ENCODE measurements around the gene PIK3CA.
"Not testable (repeated sequence)": the region's sequence is repeated elsewhere in the genome, so short reads cannot be mapped to it uniquely, and the experiment has no call there.

Gene PIK3CA

DNA sequence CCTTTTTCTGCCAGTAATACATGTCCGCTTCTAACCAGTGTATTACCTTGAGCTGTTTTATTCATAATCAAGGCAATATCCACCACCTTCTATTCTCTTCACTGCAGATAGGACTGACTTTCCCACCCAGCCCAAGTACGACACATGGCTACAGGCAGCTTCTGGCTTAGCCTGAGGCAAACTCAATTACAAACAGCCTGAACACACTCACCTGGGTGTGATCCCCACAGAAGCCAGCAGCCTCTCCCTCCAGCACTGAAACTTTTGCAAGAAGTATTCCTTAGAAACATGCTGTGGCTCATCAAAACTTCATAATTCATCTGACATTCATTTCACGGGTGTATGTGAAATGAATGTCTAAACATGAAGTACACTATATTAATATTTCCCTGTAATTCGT lies 116.3 kb downstream of the PIK3CA start:
- TF ChIP-seq EZH2 (IDR thresholded peaks at IDR 0.05): no peak
- TF ChIP-seq FOXP2 (optimal IDR thresholded peaks at IDR 0.05; ENCODE audit: control extremely low read depth, extremely low read length, insufficient read depth): peak; percentile 26
- Histone ChIP-seq H3K27ac (no peak overlapping the region), H3K9me3 (ENCODE audit: low read depth, low read length) (no peaks in the 10 kb centered on the region), H3K9ac (ENCODE audit: insufficient read length) (no peak overlapping the region), H3K36me3 (ENCODE audit: insufficient read depth, low read length) (no peaks in the 10 kb centered on the region), H3K4me3 (0 out of 2 replicates have a peak overlapping the region, but pooled peaks have one; percentile 8)
- DNase-seq (ENCODE audit: low read depth, low spot score): peak; percentile 24

DNA sequence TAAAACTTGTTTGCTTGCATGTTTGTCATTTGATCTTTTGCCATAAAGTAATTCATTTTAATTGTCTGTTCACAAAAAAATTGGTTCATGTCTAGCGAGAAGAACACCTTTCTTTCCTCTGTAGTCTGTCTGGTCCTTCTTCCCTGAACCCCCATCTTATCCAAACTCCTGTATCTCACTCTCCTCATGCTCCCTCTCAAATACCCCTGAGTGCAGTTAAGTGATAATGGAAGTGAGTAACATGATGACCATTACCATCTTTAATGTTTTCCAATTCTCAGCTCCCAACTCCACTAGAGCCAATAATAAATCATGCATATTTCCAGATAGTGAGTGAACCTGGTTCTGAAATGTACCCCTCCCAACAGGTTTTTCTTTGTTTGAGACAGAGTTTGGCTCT lies 116.9 kb downstream of the PIK3CA start:
- no peaks in the 10 kb centered on the region for H3K9me3 ChIP-seq (ENCODE audit: low read depth, low read length)
- H3K4me3 ChIP-seq: no peak overlapping the region
- H3K36me3 ChIP-seq (ENCODE audit: insufficient read depth, low read length): no peaks in the 10 kb centered on the region
- H3K9ac ChIP-seq (ENCODE audit: insufficient read length): no peak overlapping the region
- DNase-seq (ENCODE audit: low read depth, low spot score): no peak
- TF ChIP-seq FOXP2 (optimal IDR thresholded peaks at IDR 0.05; ENCODE audit: control extremely low read depth, extremely low read length, insufficient read depth) (no peak), EZH2 (IDR thresholded peaks at IDR 0.05) (no peak), POLR2AphosphoS5 (IDR thresholded peaks at IDR 0.05; ENCODE audit: borderline replicate concordance, low read depth, low read length) (no peak)
- no peak overlapping the region for H3K27ac ChIP-seq

DNA sequence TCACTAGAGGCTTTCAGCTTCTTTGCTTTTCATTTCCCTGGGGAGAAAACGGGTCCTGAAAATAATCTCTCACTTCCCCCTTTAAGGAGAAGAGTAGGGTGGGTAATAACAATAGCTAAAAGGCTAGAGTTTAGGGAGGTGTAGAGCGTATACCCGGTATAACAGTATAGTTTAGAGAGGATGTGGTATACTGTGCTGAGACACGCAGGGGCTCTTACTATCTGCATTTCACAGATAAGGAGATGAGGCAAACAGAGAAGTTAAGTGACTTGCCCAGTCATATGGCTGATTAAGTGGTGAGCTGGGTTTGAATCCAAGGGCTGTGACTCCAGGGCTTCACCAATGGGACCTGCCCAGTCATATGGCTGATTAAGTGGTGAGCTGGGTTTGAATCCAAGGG lies 117.7 kb downstream of the PIK3CA start:
- no peaks in the 10 kb centered on the region for H3K36me3 ChIP-seq (ENCODE audit: insufficient read depth, low read length)
- H3K9ac ChIP-seq (ENCODE audit: insufficient read length): no peak overlapping the region
- no peak for DNase-seq (ENCODE audit: low read depth, low spot score)
- no peaks in the 10 kb centered on the region for H3K9me3 ChIP-seq (ENCODE audit: low read depth, low read length)
- H3K27ac ChIP-seq: no peak overlapping the region
- no peak overlapping the region for H3K4me3 ChIP-seq
- TF ChIP-seq POLR2AphosphoS5 (IDR thresholded peaks at IDR 0.05; ENCODE audit: borderline replicate concordance, low read depth, low read length) (no peak), FOXP2 (optimal IDR thresholded peaks at IDR 0.05; ENCODE audit: control extremely low read depth, extremely low read length, insufficient read depth) (no peak)

DNA sequence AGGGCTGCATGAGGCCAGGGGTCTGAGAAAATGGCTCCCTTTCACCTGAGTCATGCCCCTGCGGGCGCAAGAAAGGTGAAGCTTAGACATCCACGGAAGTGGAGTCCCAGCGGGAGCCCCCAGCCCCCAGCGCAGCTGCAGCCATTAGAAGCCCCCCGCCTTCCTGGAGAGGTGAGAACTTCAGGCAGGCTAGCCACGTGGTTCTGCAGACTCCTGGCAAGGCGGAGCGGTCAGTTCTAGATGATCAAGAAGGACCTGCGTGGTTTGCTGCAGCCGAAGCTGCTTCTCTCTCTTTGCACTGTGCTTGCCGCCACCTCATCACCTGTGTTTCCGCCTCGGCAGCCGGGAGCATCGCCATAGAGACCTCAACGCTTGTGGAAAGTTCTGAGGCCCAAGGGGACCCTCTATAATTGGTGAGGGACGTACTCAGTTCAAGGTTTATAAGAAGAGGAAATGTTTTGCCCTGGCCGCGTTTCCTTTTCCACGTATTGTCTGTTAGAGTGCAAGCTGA lies 118.6 kb downstream of the PIK3CA start:
- no peaks in the 10 kb centered on the region for H3K9me3 ChIP-seq (ENCODE audit: low read depth, low read length)
- no peak overlapping the region for H3K27ac ChIP-seq
- H3K9ac ChIP-seq (ENCODE audit: insufficient read length): no peak overlapping the region
- no peak overlapping the region for H3K4me3 ChIP-seq
- no peak for DNase-seq (ENCODE audit: low read depth, low spot score)
- no peaks in the 10 kb centered on the region for H3K36me3 ChIP-seq (ENCODE audit: insufficient read depth, low read length)
- TF ChIP-seq POLR2AphosphoS5 (IDR thresholded peaks at IDR 0.05; ENCODE audit: borderline replicate concordance, low read depth, low read length) (no peak), EZH2 (IDR thresholded peaks at IDR 0.05) (no peak), FOXP2 (optimal IDR thresholded peaks at IDR 0.05; ENCODE audit: control extremely low read depth, extremely low read length, insufficient read depth) (no peak)

DNA sequence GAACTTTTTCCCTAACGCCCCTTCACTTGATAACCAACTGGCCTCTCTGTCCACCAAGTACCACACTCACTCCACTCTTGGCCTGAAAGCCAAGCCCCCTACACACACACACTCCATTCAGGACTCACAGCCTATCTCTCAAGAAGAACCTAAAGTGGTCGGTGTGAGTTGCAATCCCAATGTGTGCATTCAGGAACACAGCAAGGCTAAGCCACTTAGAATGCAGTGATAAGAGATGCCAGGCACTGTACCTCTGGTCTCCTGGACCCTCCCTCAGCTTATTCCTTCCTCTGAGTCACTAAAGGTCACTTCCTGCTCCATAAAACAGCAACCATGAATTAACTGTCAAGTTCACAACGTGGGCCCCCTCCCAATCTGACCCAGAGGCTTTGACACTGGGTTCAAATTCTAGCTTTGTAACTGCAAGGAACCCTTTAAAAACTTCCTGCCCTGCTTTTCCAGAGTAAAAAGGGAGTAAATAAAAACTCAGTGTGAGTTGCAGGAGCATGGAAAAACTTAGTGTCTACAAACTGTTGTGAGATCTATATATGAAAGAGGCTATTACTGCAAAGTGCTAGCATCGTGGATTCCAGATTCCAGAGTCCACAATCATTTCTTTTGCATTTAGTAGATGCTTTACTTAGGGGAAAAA lies 120.4 kb downstream of the PIK3CA start:
- H3K27ac ChIP-seq: no peak overlapping the region
- H3K36me3 ChIP-seq (ENCODE audit: insufficient read depth, low read length): no peaks in the 10 kb centered on the region
- no peak for DNase-seq (ENCODE audit: low read depth, low spot score)
- no peaks in the 10 kb centered on the region for H3K9me3 ChIP-seq (ENCODE audit: low read depth, low read length)
- no peak for TF ChIP-seq EZH2 (IDR thresholded peaks at IDR 0.05)
- no peak for TF ChIP-seq POLR2AphosphoS5 (IDR thresholded peaks at IDR 0.05; ENCODE audit: borderline replicate concordance, low read depth, low read length)
- no peak for TF ChIP-seq FOXP2 (optimal IDR thresholded peaks at IDR 0.05; ENCODE audit: control extremely low read depth, extremely low read length, insufficient read depth)
- H3K4me3 ChIP-seq: no peak overlapping the region
- no peak overlapping the region for H3K9ac ChIP-seq (ENCODE audit: insufficient read length)

DNA sequence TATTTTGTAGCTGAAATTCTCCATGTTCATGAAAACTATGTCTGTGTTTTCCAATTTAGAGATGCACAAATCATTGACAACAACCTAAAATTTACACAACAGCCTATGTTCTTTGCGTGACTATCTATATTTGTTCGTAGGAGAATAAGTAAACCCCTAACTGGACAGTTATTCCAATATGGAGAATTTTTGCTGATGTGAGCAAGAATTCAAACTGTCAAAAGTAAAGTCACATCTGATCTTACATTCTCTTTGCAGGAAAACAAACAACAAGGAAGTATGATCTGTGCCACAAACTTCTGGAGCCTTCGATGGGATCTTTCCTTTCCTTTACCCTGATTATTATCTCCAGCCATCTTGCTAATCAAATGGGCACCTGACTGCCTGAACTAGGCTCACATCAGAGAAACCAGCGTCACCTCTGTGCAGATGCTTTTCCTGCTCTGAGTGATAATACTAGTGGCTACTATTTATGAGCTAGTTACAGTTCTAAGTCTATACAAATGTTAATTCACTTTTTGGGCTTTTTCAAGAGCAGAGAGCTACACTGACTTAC lies 121.1 kb downstream of the PIK3CA start:
- TF ChIP-seq FOXP2 (optimal IDR thresholded peaks at IDR 0.05; ENCODE audit: control extremely low read depth, extremely low read length, insufficient read depth): no peak
- no peak for TF ChIP-seq EZH2 (IDR thresholded peaks at IDR 0.05)
- no peak for TF ChIP-seq POLR2AphosphoS5 (IDR thresholded peaks at IDR 0.05; ENCODE audit: borderline replicate concordance, low read depth, low read length)
- DNase-seq (ENCODE audit: low read depth, low spot score): no peak
- no peak overlapping the region for H3K9ac ChIP-seq (ENCODE audit: insufficient read length)
- H3K9me3 ChIP-seq (ENCODE audit: low read depth, low read length): no peaks in the 10 kb centered on the region
- no peak overlapping the region for H3K4me3 ChIP-seq
- no peak overlapping the region for H3K27ac ChIP-seq
- H3K36me3 ChIP-seq (ENCODE audit: insufficient read depth, low read length): no peaks in the 10 kb centered on the region

DNA sequence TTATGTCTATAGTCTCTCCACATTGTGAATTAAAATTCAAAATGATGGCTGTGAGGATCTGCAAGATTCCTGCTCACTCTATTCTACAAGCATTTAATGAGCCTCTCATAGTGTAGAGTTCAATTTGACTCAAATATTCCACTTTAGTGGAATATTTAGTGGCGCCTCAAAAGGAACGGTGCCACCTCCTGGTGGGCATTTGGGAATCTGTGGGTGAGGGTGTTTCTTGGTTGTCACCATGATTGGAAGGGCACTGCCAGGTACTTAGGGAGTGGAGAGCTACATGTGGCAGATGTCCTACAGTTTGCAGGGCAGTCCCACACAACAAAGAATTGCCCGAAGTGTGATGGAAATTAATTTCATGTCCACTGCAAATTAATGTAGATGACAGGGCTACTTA lies 124.2 kb downstream of the PIK3CA start:
- Histone ChIP-seq H3K9ac (ENCODE audit: insufficient read length) (no peak overlapping the region), H3K27ac (no peak overlapping the region), H3K4me3 (no peak overlapping the region), H3K36me3 (ENCODE audit: insufficient read depth, low read length) (no peaks in the 10 kb centered on the region), H3K9me3 (ENCODE audit: low read depth, low read length) (no peaks in the 10 kb centered on the region)
- no peak for DNase-seq (ENCODE audit: low read depth, low spot score)
- no peak for TF ChIP-seq POLR2AphosphoS5 (IDR thresholded peaks at IDR 0.05; ENCODE audit: borderline replicate concordance, low read depth, low read length)
- TF ChIP-seq FOXP2 (optimal IDR thresholded peaks at IDR 0.05; ENCODE audit: control extremely low read depth, extremely low read length, insufficient read depth): no peak
- no peak for TF ChIP-seq EZH2 (IDR thresholded peaks at IDR 0.05)

DNA sequence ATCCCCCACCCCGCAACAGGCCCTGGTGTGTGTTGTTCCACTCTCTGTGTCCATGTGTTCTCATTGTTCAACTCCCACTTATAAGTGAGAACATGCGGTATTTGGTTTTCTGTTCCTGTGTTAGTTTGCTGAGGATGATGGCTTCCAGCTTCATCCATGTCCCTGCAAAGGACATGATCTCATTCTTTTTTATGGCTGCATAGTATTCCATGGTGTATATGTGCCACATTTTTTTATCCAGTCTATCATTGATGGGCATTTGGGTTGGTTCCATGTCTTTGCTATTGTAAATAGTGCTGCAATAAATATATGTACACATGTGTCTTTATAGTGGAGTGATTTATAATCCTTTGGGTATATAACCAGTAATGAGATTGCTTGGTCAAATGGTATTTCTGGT lies 126.3 kb downstream of the PIK3CA start:
- H3K9me3 ChIP-seq (ENCODE audit: low read depth, low read length); H3K9ac ChIP-seq (ENCODE audit: insufficient read length); H3K4me3 ChIP-seq; DNase-seq (ENCODE audit: low read depth, low spot score); H3K36me3 ChIP-seq (ENCODE audit: insufficient read depth, low read length); H3K27ac ChIP-seq: not testable (repeated sequence)

DNA sequence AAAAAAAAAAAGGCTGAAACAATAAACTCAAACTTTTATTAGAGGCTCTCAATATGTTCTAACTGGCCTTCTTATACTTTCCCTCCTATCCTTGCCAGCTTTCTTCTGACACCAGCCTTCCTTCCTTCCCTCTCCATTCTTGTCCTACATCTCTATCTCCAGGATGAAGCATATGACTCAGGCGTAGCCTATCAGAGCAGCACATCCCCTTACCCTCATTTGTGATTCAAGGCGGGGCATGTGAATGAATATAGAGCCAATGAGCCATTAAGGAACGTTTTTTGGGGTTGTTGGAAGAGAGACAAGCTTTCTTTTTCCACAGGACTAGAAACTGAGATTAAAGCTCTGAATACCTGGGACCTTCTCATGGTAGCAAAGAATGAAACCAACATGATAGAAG lies 127.8 kb downstream of the PIK3CA start:
- no peak for TF ChIP-seq EZH2 (IDR thresholded peaks at IDR 0.05)
- TF ChIP-seq POLR2AphosphoS5 (IDR thresholded peaks at IDR 0.05; ENCODE audit: borderline replicate concordance, low read depth, low read length): no peak
- no peak for TF ChIP-seq FOXP2 (optimal IDR thresholded peaks at IDR 0.05; ENCODE audit: control extremely low read depth, extremely low read length, insufficient read depth)
- no peak overlapping the region for H3K27ac ChIP-seq
- no peak overlapping the region for H3K9ac ChIP-seq (ENCODE audit: insufficient read length)
- H3K36me3 ChIP-seq (ENCODE audit: insufficient read depth, low read length): no peaks in the 10 kb centered on the region
- H3K9me3 ChIP-seq (ENCODE audit: low read depth, low read length): no peaks in the 10 kb centered on the region
- DNase-seq (ENCODE audit: low read depth, low spot score): no peak
- no peak overlapping the region for H3K4me3 ChIP-seq
